Astrocyte (in vitro differentiated cells and primary cell): Measurements from ENCODE around the gene ELF3. TPM values are rescaled to one million over a fixed set of nuclear protein-coding genes. Genes with fewer than 3 reads are reported as not detected.

ENCODE experiments used
- DNase-seq: peaks from one replicate; pipeline ENCODE4 v3.0.0-alpha.2; 2010; ENCODE audit warnings: low read depth
- FAIRE-seq: peaks from 2 replicates; lab custom pipeline; 2011; peaks lifted over from hg19 to GRCh38; lab: Jason Lieb, UNC
- H2AFZ ChIP-seq: 2 replicates; pipeline ENCODE4 v1.6.0; 2012; ENCODE audit warnings: low read depth, low read length, inconsistent platforms
- H3K27ac ChIP-seq: 2 replicates; pipeline ENCODE4 v1.5.1; 2011; ENCODE audit warnings: low read depth, low read length, inconsistent platforms
- H3K27me3 ChIP-seq: 2 replicates; pipeline ENCODE4 v1.6.0; 2011; ENCODE audit warnings: low read length, inconsistent platforms; ENCODE audit not compliant: insufficient read depth
- H3K36me3 ChIP-seq: 2 replicates; pipeline ENCODE4 v1.5.1; 2011; ENCODE audit warnings: low read length, inconsistent platforms; ENCODE audit not compliant: insufficient read depth
- H3K4me1 ChIP-seq: 2 replicates; pipeline ENCODE4 v1.5.1; 2011; ENCODE audit warnings: low read length, inconsistent platforms; ENCODE audit not compliant: insufficient read depth
- H3K4me2 ChIP-seq: 2 replicates; pipeline ENCODE4 v1.6.0; 2012; ENCODE audit warnings: low read length, inconsistent platforms
- H3K4me3 ChIP-seq: 2 replicates; pipeline ENCODE4 v1.5.1; 2011; ENCODE audit warnings: low read depth, mild to moderate bottlenecking, low read length, inconsistent platforms; ENCODE audit not compliant: insufficient read depth
- H3K79me2 ChIP-seq: 2 replicates; pipeline ENCODE4 v1.6.0; 2012; ENCODE audit warnings: mild to moderate bottlenecking, low read length, inconsistent platforms; ENCODE audit not compliant: insufficient read depth
- H3K9ac ChIP-seq: 2 replicates; pipeline ENCODE4 v1.6.0; 2012; ENCODE audit warnings: mild to moderate bottlenecking, low read length, inconsistent platforms
- H3K9me3 ChIP-seq: 2 replicates; pipeline ENCODE4 v1.5.1; 2012; ENCODE audit warnings: low read depth, mild to moderate bottlenecking, low read length, inconsistent platforms; ENCODE audit not compliant: insufficient read depth
- H4K20me1 ChIP-seq: 2 replicates; pipeline ENCODE4 v1.6.0; 2012; ENCODE audit warnings: low read length, inconsistent platforms; ENCODE audit not compliant: insufficient read depth
- H3K27ac Mint-ChIP-seq: one replicate; pipeline ENCODE4 v1.8.0; 2021; ENCODE audit warnings: mild to moderate bottlenecking, mixed read lengths; ENCODE audit not compliant: unreplicated experiment
- H3K27me3 Mint-ChIP-seq: one replicate; pipeline ENCODE4 v1.8.0; 2021; ENCODE audit warnings: low read depth, mixed read lengths; ENCODE audit not compliant: unreplicated experiment
- H3K36me3 Mint-ChIP-seq: one replicate; pipeline ENCODE4 v1.8.0; 2021; ENCODE audit warnings: low read depth, mixed read lengths; ENCODE audit not compliant: unreplicated experiment
- H3K4me1 Mint-ChIP-seq: one replicate; pipeline ENCODE4 v1.8.0; 2021; ENCODE audit warnings: low read depth, mixed read lengths; ENCODE audit not compliant: unreplicated experiment
- H3K4me3 Mint-ChIP-seq: one replicate; pipeline ENCODE4 v1.8.0; 2021; ENCODE audit warnings: mild to moderate bottlenecking, moderate library complexity, mixed read lengths; ENCODE audit not compliant: unreplicated experiment
- H3K9me3 Mint-ChIP-seq: one replicate; pipeline ENCODE4 v1.8.0; 2021; ENCODE audit warnings: mild to moderate bottlenecking, mixed read lengths; ENCODE audit not compliant: unreplicated experiment
- CTCF ChIP-seq: IDR thresholded peaks from 2 replicates; pipeline ENCODE4 v1.5.1; 2011; ENCODE audit warnings: low read depth, mild to moderate bottlenecking, inconsistent platforms, low read length, moderate library complexity; ENCODE audit not compliant: insufficient read depth
- EZH2 ChIP-seq: IDR thresholded peaks from 2 replicates; pipeline ENCODE4 v1.6.1; 2012; ENCODE audit warnings: mild to moderate bottlenecking, low read length, inconsistent platforms; ENCODE audit not compliant: insufficient read depth
- total RNA-seq: library from RNA; stranded (reverse); gene quantifications from 2 replicates; pipeline ENCODE4 v1.2.1, GENCODE V29; 2021

Gene ELF3
- total RNA-seq, 1 donor from 2014 or later, result 2.9 TPM

DNA sequence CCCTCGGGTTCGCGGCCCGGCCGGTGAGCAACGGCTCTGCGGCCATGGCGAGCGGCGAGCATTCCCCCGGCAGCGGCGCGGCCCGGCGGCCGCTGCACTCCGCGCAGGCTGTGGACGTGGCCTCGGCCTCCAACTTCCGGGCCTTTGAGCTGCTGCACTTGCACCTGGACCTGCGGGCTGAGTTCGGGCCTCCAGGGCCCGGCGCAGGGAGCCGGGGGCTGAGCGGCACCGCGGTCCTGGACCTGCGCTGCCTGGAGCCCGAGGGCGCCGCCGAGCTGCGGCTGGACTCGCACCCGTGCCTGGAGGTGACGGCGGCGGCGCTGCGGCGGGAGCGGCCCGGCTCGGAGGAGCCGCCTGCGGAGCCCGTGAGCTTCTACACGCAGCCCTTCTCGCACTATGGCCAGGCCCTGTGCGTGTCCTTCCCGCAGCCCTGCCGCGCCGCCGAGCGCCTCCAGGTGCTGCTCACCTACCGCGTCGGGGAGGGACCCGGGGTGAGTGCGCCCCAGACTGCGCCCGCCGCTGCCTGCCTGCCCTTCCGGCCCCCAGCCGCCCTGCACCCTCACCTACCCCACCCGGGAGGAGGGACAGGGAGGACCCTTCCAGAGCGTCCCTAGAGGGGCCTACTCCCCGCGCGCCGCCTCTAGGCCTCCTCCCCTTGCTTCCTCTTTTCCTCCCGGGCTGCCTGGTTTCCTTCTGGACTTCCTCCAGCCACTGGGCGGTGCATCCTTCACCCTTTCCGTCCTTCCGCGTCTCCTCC lies 27.6 kb upstream of the ELF3 start, which contains the start of gene RNPEP:
Gene RNPEP, plus strand, starts transcription at position 26 of the 757 bp plus-strand sequence. Its CDS starts 19 bp downstream, at position 45.
- TF ChIP-seq EZH2 (no peak), CTCF (no peak)
- H3K4me3 ChIP-seq, result peak within 1 kb of the TSS; percentile 89
- peak within 1 kb of the TSS; percentile 93 for H3K4me2 ChIP-seq
- peaks cover 2% of the 10 kb centered on the region for H3K27me3 Mint-ChIP-seq
- FAIRE-seq (no peak), DNase-seq (peak; percentile 69)
- peaks cover 21% of the 10 kb centered on the region for H4K20me1 ChIP-seq
- H3K9ac ChIP-seq, result peak within 1 kb of the TSS; percentile 87
- H3K79me2 ChIP-seq, result peaks cover 42% of the 10 kb centered on the region
- H3K4me1 Mint-ChIP-seq, result peaks cover 14% of the 10 kb centered on the region
- no peaks in the 10 kb centered on the region for H3K27me3 ChIP-seq
- H3K9me3 ChIP-seq, result no peaks in the 10 kb centered on the region
- peaks cover 3% of the 10 kb centered on the region for H3K36me3 Mint-ChIP-seq
- H3K4me3 Mint-ChIP-seq, result peak within 1 kb of the TSS; percentile 97
- H3K27ac ChIP-seq, result peak within 1 kb of the TSS; percentile 57
- H2AFZ ChIP-seq, result peak within 1 kb of the TSS; percentile 91
- H3K27ac Mint-ChIP-seq, result peak within 1 kb of the TSS; percentile 84
- no peaks in the 10 kb centered on the region for H3K36me3 ChIP-seq
- no peaks in the 10 kb centered on the region for H3K9me3 Mint-ChIP-seq
- no peaks in the 10 kb centered on the region for H3K4me1 ChIP-seq

- peaks cover 2% of the 10 kb centered on the region for H3K27me3 Mint-ChIP-seq
- peaks cover 14% of the 10 kb centered on the region for H3K4me1 Mint-ChIP-seq
Measured at GRCh38 chr1:201983380-201983805, 27.0 kb upstream of the ELF3 start.

More at GRCh38 chr1:201983380-201983805, 27.0 kb upstream of the ELF3 start:
- Mint-ChIP-seq H3K27ac (peak overlapping the region; percentile 84), H3K9me3 (no peaks in the 10 kb centered on the region), H3K4me3 (peak overlapping the region; percentile 97), H3K36me3 (peaks cover 4% of the 10 kb centered on the region)
- H3K9me3 ChIP-seq, result no peaks in the 10 kb centered on the region
- H3K36me3 ChIP-seq, result no peaks in the 10 kb centered on the region
- H3K9ac ChIP-seq, result peak overlapping the region; percentile 87
- no peak for DNase-seq
- FAIRE-seq, result no peak
- TF ChIP-seq CTCF (no peak), EZH2 (no peak)
- H2AFZ ChIP-seq, result peak overlapping the region; percentile 77
- H3K4me3 ChIP-seq, result peak overlapping the region; percentile 89
- H3K79me2 ChIP-seq, result peaks cover 42% of the 10 kb centered on the region
- peak overlapping the region; percentile 57 for H3K27ac ChIP-seq
- H3K4me2 ChIP-seq, result peak overlapping the region; percentile 93
- no peaks in the 10 kb centered on the region for H3K4me1 ChIP-seq
- H4K20me1 ChIP-seq, result peaks cover 26% of the 10 kb centered on the region
- no peaks in the 10 kb centered on the region for H3K27me3 ChIP-seq
